Activated CD8-positive, alpha-beta T cell treated with anti-CD3 and anti-CD28 coated beads for 36 hours (primary cell): ENCODE measurements around the gene TNFSF15. TPM values are rescaled to one million over a fixed set of nuclear protein-coding genes. Genes with fewer than 3 reads are reported as not detected.
"Not testable (repeated sequence)": the region's sequence is repeated elsewhere in the genome, so short reads cannot be mapped to it uniquely, and the experiment has no call there.

Experiments used
- ATAC-seq: fragments of 200-7000 bp; cut with Tn5 transposase; one replicate; pipeline ENCODE4 v1.10.0; 2021; ENCODE audit warnings: mild to moderate bottlenecking, moderate library complexity
- CTCF ChIA-PET: fragments of 350-600 bp; sonication (Branson Sonifier 250); formaldehyde crosslinking; loops from one replicate; lab custom pipeline; 2021; ENCODE audit warnings: antibody characterized with exemption; lab: Charles Lee
- POLR2A ChIA-PET: fragments of 350-600 bp; sonication (Branson Sonifier 250); formaldehyde crosslinking; loops from one replicate; lab custom pipeline; 2021; ENCODE audit warnings: antibody characterized with exemption; lab: Charles Lee
- DNase-seq: peaks from one replicate; pipeline ENCODE4 v3.0.0-alpha.2; 2020
- H3K27ac Mint-ChIP-seq: one replicate; pipeline ENCODE4 v1.8.0; 2021; ENCODE audit warnings: mild to moderate bottlenecking, mixed read lengths
- H3K27me3 Mint-ChIP-seq: one replicate; pipeline ENCODE4 v1.8.0; 2021; ENCODE audit warnings: mixed read lengths
- H3K36me3 Mint-ChIP-seq: one replicate; pipeline ENCODE4 v1.8.0; 2021; ENCODE audit warnings: low read depth, mixed read lengths
- H3K4me1 Mint-ChIP-seq: one replicate; pipeline ENCODE4 v1.8.0; 2021; ENCODE audit warnings: low read depth, mixed read lengths
- H3K4me3 Mint-ChIP-seq: one replicate; pipeline ENCODE4 v1.8.0; 2021; ENCODE audit warnings: mild to moderate bottlenecking, moderate library complexity, mixed read lengths
- H3K9me3 Mint-ChIP-seq: one replicate; pipeline ENCODE4 v1.8.0; 2021; ENCODE audit warnings: mixed read lengths
- intact Hi-C: fragments of 100-400 bp; cut with micrococcal nuclease; formaldehyde crosslinking; loops from one replicate; pipeline ENCODE4 v1.10.0; 2022
- total RNA-seq, 2 experiments: library from RNA; stranded (reverse); gene quantifications; one replicate each; pipeline ENCODE4 v1.2.3, GENCODE V29; 2021
- TF ChIP-seq, protein P1 (sequence below): fragments of 200-600 bp; IDR thresholded peaks from one replicate; pipeline ENCODE4 v1.8.0; 2022; ENCODE audit warnings: antibody characterized with exemption, mild to moderate bottlenecking

Gene TNFSF15
- total RNA-seq, 2 experiments from 2014 or later: 0.16 to 0.23 TPM

- H3K9me3 Mint-ChIP-seq: peaks cover 4% of the 10 kb centered on the region
- no peaks in the 10 kb centered on the region for H3K27me3 Mint-ChIP-seq
- peak overlapping the region; percentile 94 for H3K27ac Mint-ChIP-seq
- CTCF ChIA-PET: interaction anchor here (0.6 to 10.3 kb wide), 7 partner anchors 43 to 278 kb away, joined by 3 to 137 read pairs (median 19); partner anchors contain the start of gene TEX48
- H3K4me1 Mint-ChIP-seq: peaks cover 54% of the 10 kb centered on the region
- DNase-seq (peak; percentile 60), ATAC-seq (peak; percentile 63)
- TF ChIP-seq, protein P1, sequence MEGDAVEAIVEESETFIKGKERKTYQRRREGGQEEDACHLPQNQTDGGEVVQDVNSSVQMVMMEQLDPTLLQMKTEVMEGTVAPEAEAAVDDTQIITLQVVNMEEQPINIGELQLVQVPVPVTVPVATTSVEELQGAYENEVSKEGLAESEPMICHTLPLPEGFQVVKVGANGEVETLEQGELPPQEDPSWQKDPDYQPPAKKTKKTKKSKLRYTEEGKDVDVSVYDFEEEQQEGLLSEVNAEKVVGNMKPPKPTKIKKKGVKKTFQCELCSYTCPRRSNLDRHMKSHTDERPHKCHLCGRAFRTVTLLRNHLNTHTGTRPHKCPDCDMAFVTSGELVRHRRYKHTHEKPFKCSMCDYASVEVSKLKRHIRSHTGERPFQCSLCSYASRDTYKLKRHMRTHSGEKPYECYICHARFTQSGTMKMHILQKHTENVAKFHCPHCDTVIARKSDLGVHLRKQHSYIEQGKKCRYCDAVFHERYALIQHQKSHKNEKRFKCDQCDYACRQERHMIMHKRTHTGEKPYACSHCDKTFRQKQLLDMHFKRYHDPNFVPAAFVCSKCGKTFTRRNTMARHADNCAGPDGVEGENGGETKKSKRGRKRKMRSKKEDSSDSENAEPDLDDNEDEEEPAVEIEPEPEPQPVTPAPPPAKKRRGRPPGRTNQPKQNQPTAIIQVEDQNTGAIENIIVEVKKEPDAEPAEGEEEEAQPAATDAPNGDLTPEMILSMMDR: no peak
- POLR2A ChIA-PET: interaction anchor here (0.5 to 2.3 kb wide), 6 partner anchors 18 to 274 kb away, joined by 3 to 8 read pairs (median 4); partner anchors contain the start of gene TNFSF8
- no peak overlapping the region for H3K4me3 Mint-ChIP-seq
- intact Hi-C loops: no loop called here
- peaks cover 17% of the 10 kb centered on the region for H3K36me3 Mint-ChIP-seq
These were observed 68.7 kb downstream of the TNFSF15 start for GRCh38 chr9:114737118-114737517.

DNA sequence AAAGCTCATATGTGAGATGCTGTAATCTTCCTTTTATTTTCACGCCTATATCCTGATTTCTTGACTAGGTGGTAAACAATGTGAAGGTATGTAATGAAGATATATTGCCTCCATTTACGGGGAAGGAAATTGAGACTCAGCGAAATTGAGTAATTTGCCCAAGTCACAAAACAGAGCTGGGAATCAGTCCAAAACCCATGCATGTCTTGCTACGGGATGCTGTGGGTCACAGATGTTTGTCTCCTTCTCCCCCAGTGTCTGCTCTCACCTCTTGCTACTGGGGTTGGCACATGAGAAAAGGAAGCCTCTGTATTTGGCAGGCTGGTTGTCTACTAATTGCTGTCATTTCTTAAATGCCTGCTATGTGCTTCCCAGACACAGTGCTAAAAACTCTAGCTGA, 70.1 kb downstream of the TNFSF15 start:
- TF ChIP-seq, protein P1: no peak
- ATAC-seq (no peak), DNase-seq (no peak)
- H3K9me3 Mint-ChIP-seq: peaks cover 4% of the 10 kb centered on the region
- POLR2A ChIA-PET: interaction anchor here (0.7 to 3.1 kb wide), 4 partner anchors 18 to 254 kb away, joined by 3 to 17 read pairs (median 4); no protein-coding TSS in a partner anchor
- peaks cover 53% of the 10 kb centered on the region for H3K4me1 Mint-ChIP-seq
- H3K36me3 Mint-ChIP-seq: peaks cover 17% of the 10 kb centered on the region
- no peaks in the 10 kb centered on the region for H3K27me3 Mint-ChIP-seq
- peak overlapping the region; percentile 94 for H3K27ac Mint-ChIP-seq
- no peak overlapping the region for H3K4me3 Mint-ChIP-seq
- CTCF ChIA-PET: interaction anchor here (0.9 to 10.3 kb wide), 9 partner anchors 17 to 279 kb away, joined by 3 to 137 read pairs (median 10); partner anchors contain the start of gene TEX48
- intact Hi-C loops: no loop called here

- DNase-seq, H3K4me3 Mint-ChIP-seq, H3K9me3 Mint-ChIP-seq, intact Hi-C loops, ATAC-seq, H3K27me3 Mint-ChIP-seq: not testable (repeated sequence)
- H3K36me3 Mint-ChIP-seq: peaks cover 17% of the 10 kb centered on the region
- ChIA-PET CTCF (interaction anchor here (0.9 to 10.3 kb wide), 9 partner anchors 16 to 279 kb away, joined by 3 to 137 read pairs (median 10); partner anchors contain the start of gene TEX48), POLR2A (interaction anchor here (0.7 to 3.1 kb wide), 4 partner anchors 12 to 165 kb away, joined by 3 to 17 read pairs (median 4); no protein-coding TSS in a partner anchor)
- H3K4me1 Mint-ChIP-seq: peaks cover 52% of the 10 kb centered on the region
- peak overlapping the region; percentile 52 for H3K27ac Mint-ChIP-seq
These were observed 70.7 kb downstream of the TNFSF15 start for GRCh38 chr9:114735139-114735538.

Other genes with a start within 250 kb of the TNFSF15 start
- gene ATP6V1G1, start 218.3 kb downstream of the TNFSF15 start, total RNA-seq: 10 to 100 TPM; 34.1 to 34.7 TPM
- 10 to 100 TPM; 26.3 to 29.0 TPM for gene TMEM268, start 194.7 kb downstream of the TNFSF15 start, total RNA-seq
- gene TEX53, start 148.2 kb downstream of the TNFSF15 start, total RNA-seq: not detected
- gene TEX48, start 123.8 kb downstream of the TNFSF15 start, total RNA-seq: under 1 TPM in 1 of 2 experiments, not detected in 1; 0.65 TPM
- gene TNFSF8, start 124.6 kb upstream of the TNFSF15 start, total RNA-seq: 10 to 100 TPM; 21.7 to 23.9 TPM